Right lobe of liver (tissue), 6 donors: ENCODE measurements around the gene PKLR. TPM values are rescaled to one million over a fixed set of nuclear protein-coding genes. Genes with fewer than 3 reads are reported as not detected.

Experiments
- ATAC-seq, 4 donors: fragments of 200-7000 bp; cut with Tn5 transposase; one replicate each; pipeline ENCODE4 v1.9.1; 2020; ENCODE audit warnings: mild to moderate bottlenecking in 4 of 4, moderate library complexity in 4 of 4
- DNase-seq, 3 donors: peaks; one replicate each; pipeline ENCODE4 v3.0.0-alpha.2; 2020
- H3K27ac ChIP-seq, 3 donors: fragments of 200-600 bp; one replicate each; pipeline ENCODE4 v1.8.0; 2022
- H3K27me3 ChIP-seq, 2 donors: fragments of 200-600 bp; one replicate each; pipeline ENCODE4 v1.8.0; 2022
- H3K36me3 ChIP-seq, 4 donors: fragments of 200-600 bp; sonication (generic) in 1 of 4; one replicate each; pipeline versions ENCODE4 v1.5.1 to v1.8.0; 2017 to 2022; ENCODE audit warnings: control low read depth in 1 of 4
- H3K4me1 ChIP-seq, 4 donors: fragments of 200-600 bp; sonication (generic) in 1 of 4; one replicate each; pipeline versions ENCODE4 v1.5.1 to v1.8.0; 2017 to 2022; ENCODE audit warnings: control low read depth in 1 of 4
- H3K4me3 ChIP-seq, 3 donors: fragments of 200-600 bp; one replicate each; pipeline ENCODE4 v1.8.0; 2022
- H3K9me3 ChIP-seq, 4 donors: fragments of 200-600 bp; sonication (generic) in 1 of 4; one replicate each; pipeline versions ENCODE4 v1.5.1 to v1.8.0; 2017 to 2022; ENCODE audit warnings: control low read depth in 1 of 4
- CTCF ChIP-seq, 4 donors: fragments of 200-600 bp in 3 of 4; fragments of 450-650 bp in 1 of 4; IDR thresholded peaks; one replicate each; pipeline versions ENCODE4 v1.5.1 to v1.8.0; 2016 to 2022; ENCODE audit warnings: antibody characterized with exemption in 4 of 4, mild to moderate bottlenecking in 2 of 4
- POLR2A ChIP-seq: fragments of 450-650 bp; IDR thresholded peaks from one replicate; pipeline ENCODE4 v1.6.1; 2017; ENCODE audit warnings: antibody characterized with exemption, mild to moderate bottlenecking
- WGBS: methylation state at CpG from one replicate; pipeline ENCODE4 v1.1.6; 2018; ENCODE audit warnings: low coverage, low lambda C conversion rate; ENCODE audit not compliant: insufficient coverage; ENCODE audit errors: missing lambda C conversion rate; 5-methylcytosine and 5-hydroxymethylcytosine counted together
- intact Hi-C, 2 donors: fragments of 100-400 bp; cut with DNase I; formaldehyde crosslinking; loops; one replicate each; pipeline versions ENCODE4 v1.11.2 to v1.14.1; 2022
- total RNA-seq, 6 experiments: library from RNA; depleted of rRNA in 2 of 6; stranded (reverse); fragments of >200 nt in 2 of 6; fragmentation: NEBNext Ultra II Directional in 3 of 6; extraction: Animal tissue kit (Norgen Biotek cat#: 25700) in 3 of 6; gene quantifications; one replicate each; pipeline versions ENCODE4 v1.1.0 to v1.2.4, GENCODE V29; 2016 to 2023
- donor health status: DM: no; HTN: yes; CAD: no.
- donor health status: DM: no; HTN: no; CAD: no.
- donor health status: DM: no; HTN: no; CAD: no.
- donor health status: DM: no; HTN: yes; CAD: no.
- donor health status: DM: no; HTN: yes; CAD: no.

The PKLR gene
- total RNA-seq, 6 experiments from 2014 or later: 27.0 to 95.3 (median 36.1) TPM

GRCh38 chr1:155300024-155300423 is 1.2 kb downstream of the PKLR start:
- DNase-seq (no peak), ATAC-seq (peak; percentile 20 to 33 (median 28))
- Histone ChIP-seq H3K36me3 (peaks cover 0 to 2% (median 0%) of the 10 kb centered on the region in 4 donors), H3K9me3 (no peaks in the 10 kb centered on the region), H3K27ac (peak overlapping the region in 2 of 3 donors; percentile 79 to 89), H3K4me1 (peaks cover 0 to 18% (median 5%) of the 10 kb centered on the region in 4 donors), H3K27me3 (no peaks in the 10 kb centered on the region), H3K4me3 (peak overlapping the region in 2 of 3 donors; percentile 37 to 42)
- 52% methylated on average over 4 of the region's 8 CpGs for WGBS
- intact Hi-C loops: no loop called here
- TF ChIP-seq POLR2A (no peak), CTCF (IDR thresholded peaks at IDR 0.05) (no peak)

GRCh38 chr1:155297384-155297783 is 3.9 kb downstream of the PKLR start:
- Histone ChIP-seq H3K9me3 (no peaks in the 10 kb centered on the region), H3K27ac (no peak overlapping the region), H3K27me3 (no peaks in the 10 kb centered on the region), H3K4me1 (peaks cover 0 to 14% (median 5%) of the 10 kb centered on the region in 4 donors), H3K4me3 (no peak overlapping the region), H3K36me3 (peaks cover 0 to 2% (median 0%) of the 10 kb centered on the region in 4 donors)
- WGBS: 84% methylated on average over 6 of the region's 7 CpGs
- intact Hi-C loops: no loop called here
- ATAC-seq (no peak), DNase-seq (no peak)
- TF ChIP-seq CTCF (IDR thresholded peaks at IDR 0.05) (no peak), POLR2A (no peak)

- Histone ChIP-seq H3K9me3 (no peaks in the 10 kb centered on the region), H3K36me3 (peaks cover 0 to 2% (median 0%) of the 10 kb centered on the region in 4 donors), H3K4me3 (no peak overlapping the region), H3K27ac (no peak overlapping the region), H3K27me3 (no peaks in the 10 kb centered on the region), H3K4me1 (peaks cover 0 to 14% (median 4%) of the 10 kb centered on the region in 4 donors)
- ATAC-seq: no peak
- intact Hi-C loops: no loop called here
- WGBS: 88% methylated on average over 3 of the region's 3 CpGs
- no peak for DNase-seq
- TF ChIP-seq POLR2A (no peak), CTCF (IDR thresholded peaks at IDR 0.05) (no peak)
Observed at GRCh38 chr1:155296661-155297060, 4.6 kb downstream of the PKLR start.

GRCh38 chr1:155295942-155296267 is 5.3 kb downstream of the PKLR start:
- Histone ChIP-seq H3K27me3 (no peaks in the 10 kb centered on the region), H3K4me1 (peaks cover 0 to 7% (median 0%) of the 10 kb centered on the region in 4 donors), H3K36me3 (peaks cover 0 to 2% (median 0%) of the 10 kb centered on the region in 4 donors), H3K9me3 (no peaks in the 10 kb centered on the region), H3K4me3 (no peak overlapping the region), H3K27ac (no peak overlapping the region)
- 80% methylated on average over 1 of the region's 7 CpGs for WGBS
- intact Hi-C loops: no loop called here
- DNase-seq (no peak), ATAC-seq (no peak)
- TF ChIP-seq POLR2A (no peak), CTCF (IDR thresholded peaks at IDR 0.05) (no peak)
